Endothelial cell of umbilical vein (primary cell): ENCODE data around the gene RLN3.

ENCODE experiments used
- CTCF ChIP-seq, 2 donors: IDR thresholded peaks; 1 replicate in 1 of 2; 2 replicates in 1 of 2; pipeline ENCODE4 v1.5.1; 2011; ENCODE audit warnings: low read length in 2 of 2, mild to moderate bottlenecking in 2 of 2, moderate library complexity in 2 of 2, control low read depth in 1 of 2, inconsistent platforms in 1 of 2, low read depth in 1 of 2; ENCODE audit not compliant: insufficient read depth in 1 of 2; ENCODE audit errors: extremely low read depth in 1 of 2
- MAX ChIP-seq: IDR thresholded peaks from 2 replicates; pipeline ENCODE4 v1.6.1; 2011; ENCODE audit not compliant: insufficient read depth, insufficient read length

GRCh38 chr19:14022469-14022868 lies 5.5 kb upstream of the RLN3 start:
- no peak for TF ChIP-seq MAX
- TF ChIP-seq CTCF (IDR thresholded peaks at IDR 0.05; ENCODE audit: extremely low read depth in 1 of 2, insufficient read depth in 1 of 2, low read depth in 1 of 2, low read length in 2 of 2), result no peak
